Measurements from ENCODE around the gene AURKB.

AURKB gene

DNA sequence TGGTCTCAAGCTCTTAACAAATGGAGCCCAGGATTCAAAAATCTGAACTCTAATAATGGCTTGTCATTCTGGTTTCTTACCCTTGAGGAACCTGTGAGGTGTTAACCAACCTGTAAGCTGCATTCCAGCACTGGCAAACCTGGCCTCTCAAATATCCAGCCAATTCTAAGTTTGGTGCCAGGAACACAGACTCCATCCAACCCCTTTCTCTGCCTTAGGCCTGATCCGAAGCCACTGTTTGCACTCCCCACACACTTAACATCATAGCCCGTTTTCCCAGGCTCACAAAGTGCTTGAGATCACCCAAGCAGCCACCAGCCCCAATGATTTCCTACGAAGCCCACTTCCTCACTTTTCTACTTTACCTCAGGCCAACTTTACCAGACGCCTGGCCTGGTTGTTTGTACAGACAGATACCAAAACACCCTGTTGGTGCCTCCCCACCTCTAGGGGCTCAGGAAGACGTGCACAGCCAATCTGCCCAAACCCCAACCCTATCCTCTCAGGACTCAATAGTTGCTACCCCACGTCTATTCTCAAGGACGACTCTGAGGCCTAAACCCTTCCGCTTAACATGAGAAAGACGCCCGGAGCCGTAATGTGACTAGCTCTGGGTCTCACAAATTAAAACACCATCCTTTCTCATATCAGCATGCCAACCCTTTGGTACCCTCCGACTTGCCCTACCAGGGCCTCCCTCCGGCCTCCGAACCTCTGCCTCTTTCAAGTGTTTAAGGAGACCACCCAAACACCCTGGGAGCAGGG, 55.0 kb downstream of the AURKB start:
- DNase-seq, result peak in 1 of 42 donors; percentile 30
- intact Hi-C loops (cut with DNase I), result loop anchor here (5.0 kb wide), 1 partner anchor 33 kb away; the partner anchor contains the start of gene HES7

Data from head of caudate nucleus (tissue), 42 donors.